HTR-8/SVneo (cell line): ENCODE results near the gene COLEC12.

Experiments
- DNase-seq: peaks from one replicate; pipeline ENCODE4 v3.0.0; 2011; ENCODE audit warnings: low spot score, mixed read lengths; ENCODE audit not compliant: insufficient read length
- FAIRE-seq: peaks from 2 replicates; lab custom pipeline; 2011; peaks lifted over from hg19 to GRCh38; lab: Jason Lieb, UNC

COLEC12 gene

GRCh38 chr18:369224-370015 lies 131.1 kb downstream of the COLEC12 start:
- DNase-seq: no peak
- no peak for FAIRE-seq

GRCh38 chr18:366466-367061 lies 133.9 kb downstream of the COLEC12 start:
- DNase-seq (no peak), FAIRE-seq (no peak)

GRCh38 chr18:365651-366050 lies 134.8 kb downstream of the COLEC12 start:
- FAIRE-seq: no peak
- no peak for DNase-seq

- DNase-seq (no peak), FAIRE-seq (no peak)
Observed at GRCh38 chr18:364256-364826, 136.2 kb downstream of the COLEC12 start.

- no peak for FAIRE-seq
- peak; percentile 25 for DNase-seq
Observed at GRCh38 chr18:363301-364085, 137.0 kb downstream of the COLEC12 start.

- DNase-seq (no peak), FAIRE-seq (no peak)
Observed at GRCh38 chr18:362311-363290, 137.9 kb downstream of the COLEC12 start.

GRCh38 chr18:361941-362310 lies 138.6 kb downstream of the COLEC12 start:
- FAIRE-seq (peak; percentile 48), DNase-seq (peak; percentile 90)

GRCh38 chr18:361100-361732 lies 139.3 kb downstream of the COLEC12 start:
- DNase-seq: no peak
- FAIRE-seq: no peak

GRCh38 chr18:360676-361075 lies 139.8 kb downstream of the COLEC12 start:
- FAIRE-seq (no peak), DNase-seq (no peak)

GRCh38 chr18:356778-357177 lies 143.7 kb downstream of the COLEC12 start:
- no peak for DNase-seq
- FAIRE-seq: no peak

- FAIRE-seq (no peak), DNase-seq (no peak)
Observed at GRCh38 chr18:355678-356077, 144.8 kb downstream of the COLEC12 start.

GRCh38 chr18:354471-354870 lies 146.0 kb downstream of the COLEC12 start:
- FAIRE-seq (no peak), DNase-seq (no peak)

- no peak for DNase-seq
- FAIRE-seq: no peak
Observed at GRCh38 chr18:354003-354402, 146.5 kb downstream of the COLEC12 start.

GRCh38 chr18:352438-352837 lies 148.1 kb downstream of the COLEC12 start:
- DNase-seq: no peak
- FAIRE-seq: no peak

- FAIRE-seq (no peak), DNase-seq (no peak)
Observed at GRCh38 chr18:350953-351572, 149.4 kb downstream of the COLEC12 start.

- FAIRE-seq: no peak
- DNase-seq: no peak
Observed at GRCh38 chr18:346600-346999, 153.9 kb downstream of the COLEC12 start.

- no peak for FAIRE-seq
Observed at GRCh38 chr18:341102-341501, 159.4 kb downstream of the COLEC12 start.

GRCh38 chr18:340044-340443 lies 160.5 kb downstream of the COLEC12 start:
- no peak for FAIRE-seq
- no peak for DNase-seq

More at GRCh38 chr18:341102-341501, 159.4 kb downstream of the COLEC12 start:
- DNase-seq: no peak

- DNase-seq (no peak), FAIRE-seq (no peak)
Observed at GRCh38 chr18:339200-339599, 161.3 kb downstream of the COLEC12 start.
